ENCODE data around the gene ZNF213.

ZNF213 gene

GRCh38 chr16:3155181-3155580 lies 20.4 kb downstream of the ZNF213 start:
- TF ChIP-seq RARB (CRISPR knock-in tag; IDR thresholded peaks at IDR 0.05) (no peak), POU6F1 (CRISPR knock-in tag; IDR thresholded peaks at IDR 0.05; ENCODE audit: borderline replicate concordance, low read depth) (no peak), ZFP3 (CRISPR knock-in tag; IDR thresholded peaks at IDR 0.05) (no peak), SNAI2 (CRISPR knock-in tag; IDR thresholded peaks at IDR 0.05) (no peak), CSDC2 (CRISPR knock-in tag; IDR thresholded peaks at IDR 0.05) (no peak), GLIS3 (CRISPR knock-in tag; IDR thresholded peaks at IDR 0.05) (no peak), ZC3H10 (CRISPR knock-in tag; IDR thresholded peaks at IDR 0.05) (no peak), ZNF8 (CRISPR knock-in tag; IDR thresholded peaks at IDR 0.05) (no peak), ZNF70 (CRISPR knock-in tag; IDR thresholded peaks at IDR 0.05) (no peak), ESRRG (CRISPR knock-in tag; IDR thresholded peaks at IDR 0.05) (no peak), TOX (CRISPR knock-in tag; IDR thresholded peaks at IDR 0.05; ENCODE audit: borderline replicate concordance) (no peak)
- TF ChIP-seq, protein P1, sequence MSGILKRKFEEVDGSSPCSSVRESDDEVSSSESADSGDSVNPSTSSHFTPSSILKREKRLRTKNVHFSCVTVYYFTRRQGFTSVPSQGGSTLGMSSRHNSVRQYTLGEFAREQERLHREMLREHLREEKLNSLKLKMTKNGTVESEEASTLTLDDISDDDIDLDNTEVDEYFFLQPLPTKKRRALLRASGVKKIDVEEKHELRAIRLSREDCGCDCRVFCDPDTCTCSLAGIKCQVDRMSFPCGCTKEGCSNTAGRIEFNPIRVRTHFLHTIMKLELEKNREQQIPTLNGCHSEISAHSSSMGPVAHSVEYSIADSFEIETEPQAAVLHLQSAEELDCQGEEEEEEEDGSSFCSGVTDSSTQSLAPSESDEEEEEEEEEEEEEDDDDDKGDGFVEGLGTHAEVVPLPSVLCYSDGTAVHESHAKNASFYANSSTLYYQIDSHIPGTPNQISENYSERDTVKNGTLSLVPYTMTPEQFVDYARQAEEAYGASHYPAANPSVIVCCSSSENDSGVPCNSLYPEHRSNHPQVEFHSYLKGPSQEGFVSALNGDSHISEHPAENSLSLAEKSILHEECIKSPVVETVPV (CRISPR knock-in tag; IDR thresholded peaks at IDR 0.05), result no peak
- TF ChIP-seq, protein P2, sequence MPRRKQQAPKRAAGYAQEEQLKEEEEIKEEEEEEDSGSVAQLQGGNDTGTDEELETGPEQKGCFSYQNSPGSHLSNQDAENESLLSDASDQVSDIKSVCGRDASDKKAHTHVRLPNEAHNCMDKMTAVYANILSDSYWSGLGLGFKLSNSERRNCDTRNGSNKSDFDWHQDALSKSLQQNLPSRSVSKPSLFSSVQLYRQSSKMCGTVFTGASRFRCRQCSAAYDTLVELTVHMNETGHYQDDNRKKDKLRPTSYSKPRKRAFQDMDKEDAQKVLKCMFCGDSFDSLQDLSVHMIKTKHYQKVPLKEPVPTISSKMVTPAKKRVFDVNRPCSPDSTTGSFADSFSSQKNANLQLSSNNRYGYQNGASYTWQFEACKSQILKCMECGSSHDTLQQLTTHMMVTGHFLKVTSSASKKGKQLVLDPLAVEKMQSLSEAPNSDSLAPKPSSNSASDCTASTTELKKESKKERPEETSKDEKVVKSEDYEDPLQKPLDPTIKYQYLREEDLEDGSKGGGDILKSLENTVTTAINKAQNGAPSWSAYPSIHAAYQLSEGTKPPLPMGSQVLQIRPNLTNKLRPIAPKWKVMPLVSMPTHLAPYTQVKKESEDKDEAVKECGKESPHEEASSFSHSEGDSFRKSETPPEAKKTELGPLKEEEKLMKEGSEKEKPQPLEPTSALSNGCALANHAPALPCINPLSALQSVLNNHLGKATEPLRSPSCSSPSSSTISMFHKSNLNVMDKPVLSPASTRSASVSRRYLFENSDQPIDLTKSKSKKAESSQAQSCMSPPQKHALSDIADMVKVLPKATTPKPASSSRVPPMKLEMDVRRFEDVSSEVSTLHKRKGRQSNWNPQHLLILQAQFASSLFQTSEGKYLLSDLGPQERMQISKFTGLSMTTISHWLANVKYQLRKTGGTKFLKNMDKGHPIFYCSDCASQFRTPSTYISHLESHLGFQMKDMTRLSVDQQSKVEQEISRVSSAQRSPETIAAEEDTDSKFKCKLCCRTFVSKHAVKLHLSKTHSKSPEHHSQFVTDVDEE (CRISPR knock-in tag; IDR thresholded peaks at IDR 0.05), result no peak
- TF ChIP-seq, protein P3, sequence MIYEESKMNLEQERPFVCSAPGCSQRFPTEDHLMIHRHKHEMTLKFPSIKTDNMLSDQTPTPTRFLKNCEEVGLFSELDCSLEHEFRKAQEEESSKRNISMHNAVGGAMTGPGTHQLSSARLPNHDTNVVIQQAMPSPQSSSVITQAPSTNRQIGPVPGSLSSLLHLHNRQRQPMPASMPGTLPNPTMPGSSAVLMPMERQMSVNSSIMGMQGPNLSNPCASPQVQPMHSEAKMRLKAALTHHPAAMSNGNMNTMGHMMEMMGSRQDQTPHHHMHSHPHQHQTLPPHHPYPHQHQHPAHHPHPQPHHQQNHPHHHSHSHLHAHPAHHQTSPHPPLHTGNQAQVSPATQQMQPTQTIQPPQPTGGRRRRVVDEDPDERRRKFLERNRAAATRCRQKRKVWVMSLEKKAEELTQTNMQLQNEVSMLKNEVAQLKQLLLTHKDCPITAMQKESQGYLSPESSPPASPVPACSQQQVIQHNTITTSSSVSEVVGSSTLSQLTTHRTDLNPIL (CRISPR knock-in tag; IDR thresholded peaks at IDR 0.05; ENCODE audit: low read depth), result no peak
- no peak for ATAC-seq

DNA sequence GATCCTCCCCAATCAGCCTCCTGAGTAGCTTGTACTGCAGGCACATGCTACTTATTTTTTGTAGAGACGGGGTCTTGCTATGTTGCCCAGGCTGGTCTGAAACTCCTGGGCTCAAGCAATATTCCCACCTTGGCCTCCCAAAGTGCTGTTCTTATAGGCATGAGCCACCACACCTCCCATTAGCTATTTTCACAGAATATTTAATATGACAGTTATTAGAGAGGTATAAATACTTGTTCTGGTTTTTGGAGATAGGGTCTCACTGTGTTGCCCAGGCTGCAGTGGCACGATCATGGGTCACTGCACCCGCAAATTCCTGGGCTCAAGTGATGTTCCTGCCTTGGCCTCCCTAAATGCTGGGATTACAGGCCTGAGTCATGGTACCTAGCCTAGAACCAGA lies 21.1 kb downstream of the ZNF213 start:
- ATAC-seq, result no peak
- no peak for TF ChIP-seq PPARA (CRISPR knock-in tag; IDR thresholded peaks at IDR 0.05; ENCODE audit: borderline replicate concordance)
- TF ChIP-seq TOX (CRISPR knock-in tag; IDR thresholded peaks at IDR 0.05; ENCODE audit: borderline replicate concordance), result no peak
- TF ChIP-seq, protein P2 (CRISPR knock-in tag; IDR thresholded peaks at IDR 0.05), result no peak
- TF ChIP-seq ZNF565 (CRISPR knock-in tag; conservative IDR thresholded peaks at IDR 0.05; ENCODE audit: low read depth), result no peak
- TF ChIP-seq ZC3H10 (CRISPR knock-in tag; IDR thresholded peaks at IDR 0.05), result no peak
- no peak for TF ChIP-seq ZNF70 (CRISPR knock-in tag; IDR thresholded peaks at IDR 0.05)
- no peak for TF ChIP-seq POU6F1 (CRISPR knock-in tag; IDR thresholded peaks at IDR 0.05; ENCODE audit: borderline replicate concordance, low read depth)
